Measurements from ENCODE around the gene ATP6V0B. TPM values are rescaled to one million over a fixed set of nuclear protein-coding genes. Genes with fewer than 3 reads are reported as not detected.

The ATP6V0B gene
- polyA plus RNA-seq, 2 of the 4 experiments (the other 2 are of a cell fraction): 97.0 to 101 TPM

- Histone ChIP-seq H3K4me2 (no peak overlapping the region), H3K27ac (no peak overlapping the region), H3K4me3 (no peak overlapping the region), H3K4me1 (0 out of 3 replicates have a peak, but pooled peaks cover 3% of the 10 kb centered on the region), H3K9me3 (no peaks in the 10 kb centered on the region)
- 85% methylated on average over 5 of the region's 5 CpGs for WGBS (ENCODE audit: missing lambda C conversion rate)
- ChIA-PET CTCF (interaction anchor here (1.1 to 25.3 kb wide), 4 partner anchors 12 to 34 kb away, joined by 4 to 412 read pairs (median 32); no protein-coding TSS in a partner anchor), POLR2A (no interaction called here)
- ATAC-seq (no peak), FAIRE-seq (no peak), DNase-seq (ENCODE audit: low read depth in 1 of 2, low spot score in 1 of 2) (no peak)
- no peak for TF ChIP-seq RARB (CRISPR knock-in tag; IDR thresholded peaks at IDR 0.05)
- no peak for TF ChIP-seq ZNF302 (CRISPR knock-in tag; IDR thresholded peaks at IDR 0.05)
- TF ChIP-seq BHLHE40 (IDR thresholded peaks at IDR 0.05; ENCODE audit: low read depth, low read length): no peak
- TF ChIP-seq E2F6 (IDR thresholded peaks at IDR 0.05; ENCODE audit: borderline replicate concordance, low read depth): no peak
- TF ChIP-seq HMGXB4 (CRISPR knock-in tag; IDR thresholded peaks at IDR 0.05; ENCODE audit: borderline replicate concordance): no peak
- TF ChIP-seq JUNB (IDR thresholded peaks at IDR 0.05): no peak
- no peak for TF ChIP-seq MAX (IDR thresholded peaks at IDR 0.05)
- no peak for TF ChIP-seq CBX2 (IDR thresholded peaks at IDR 0.05; ENCODE audit: borderline replicate concordance, low read depth)
- no peak for TF ChIP-seq KDM5A (IDR thresholded peaks at IDR 0.05)
- TF ChIP-seq CBX8 (IDR thresholded peaks at IDR 0.05): no peak
- TF ChIP-seq TP53 (CRISPR knock-in tag; IDR thresholded peaks at IDR 0.05): no peak
- no peak for TF ChIP-seq EHMT2 (IDR thresholded peaks at IDR 0.05; ENCODE audit: low read depth)
- TF ChIP-seq KDM1A (IDR thresholded peaks at IDR 0.05; ENCODE audit: low read depth): no peak
These were observed 39.2 kb downstream of the ATP6V0B start for GRCh38 chr1:44013949-44014348.

GRCh38 chr1:44014365-44015104, 39.8 kb downstream of the ATP6V0B start:
- no peak overlapping the region for H3K4me3 ChIP-seq
- ATAC-seq: no peak
- WGBS (ENCODE audit: missing lambda C conversion rate): 56% methylated on average over 5 of the region's 8 CpGs
- DNase-seq (ENCODE audit: low read depth in 1 of 2, low spot score in 1 of 2): no peak
- no peak overlapping the region for H3K27ac ChIP-seq
- POLR2A ChIA-PET: no interaction called here
- TF ChIP-seq ATOH8 (CRISPR knock-in tag; IDR thresholded peaks at IDR 0.05; ENCODE audit: low read depth): no peak
- no peak for TF ChIP-seq JUNB (IDR thresholded peaks at IDR 0.05)
- TF ChIP-seq NR3C1 (IDR thresholded peaks at IDR 0.05): no peak
- no peak for TF ChIP-seq ESRRA (IDR thresholded peaks at IDR 0.05; ENCODE audit: borderline replicate concordance, low read length)
- TF ChIP-seq RAD21 (conservative IDR thresholded peaks at IDR 0.05 in 1 of 2, IDR thresholded peaks at IDR 0.05 in 1 of 2): no peak
- TF ChIP-seq FOSB (CRISPR knock-in tag; IDR thresholded peaks at IDR 0.05): no peak
- no peak for FAIRE-seq
- H3K4me1 ChIP-seq: 0 out of 3 replicates have a peak, but pooled peaks cover 3% of the 10 kb centered on the region
- H3K9me3 ChIP-seq: no peaks in the 10 kb centered on the region
- CTCF ChIA-PET: interaction anchor here (1.1 to 25.3 kb wide), 4 partner anchors 12 to 33 kb away, joined by 4 to 412 read pairs (median 32); no protein-coding TSS in a partner anchor
- H3K4me2 ChIP-seq: no peak overlapping the region

- Histone ChIP-seq H3K4me1 (no peaks in the 10 kb centered on the region), H3K4me2 (no peak overlapping the region), H3K9me3 (no peaks in the 10 kb centered on the region), H3K27ac (no peak overlapping the region), H3K4me3 (no peak overlapping the region)
- DNase-seq (ENCODE audit: low read depth in 1 of 2, low spot score in 1 of 2) (no peak), FAIRE-seq (no peak), ATAC-seq (no peak)
- ChIA-PET POLR2A (no interaction called here), CTCF (interaction anchor here (1.1 to 25.3 kb wide), 4 partner anchors 13 to 33 kb away, joined by 4 to 412 read pairs (median 32); no protein-coding TSS in a partner anchor)
- TF ChIP-seq BHLHE40 (IDR thresholded peaks at IDR 0.05; ENCODE audit: low read depth, low read length): no peak
- no peak for TF ChIP-seq POLR2A (IDR thresholded peaks at IDR 0.05; ENCODE audit: low read length)
- no peak for TF ChIP-seq ESRRA (IDR thresholded peaks at IDR 0.05; ENCODE audit: borderline replicate concordance, low read length)
- no peak for TF ChIP-seq RNF2 (IDR thresholded peaks at IDR 0.05; ENCODE audit: borderline replicate concordance, low read depth)
- TF ChIP-seq MAX (IDR thresholded peaks at IDR 0.05): no peak
- no peak for TF ChIP-seq PBX3 (IDR thresholded peaks at IDR 0.05)
- TF ChIP-seq ZSCAN20 (CRISPR knock-in tag; IDR thresholded peaks at IDR 0.05): no peak
- no peak for TF ChIP-seq HOXB5 (CRISPR knock-in tag; IDR thresholded peaks at IDR 0.05)
- no peak for TF ChIP-seq ZFP36 (IDR thresholded peaks at IDR 0.05; ENCODE audit: borderline replicate concordance, partially characterized antibody)
- WGBS (ENCODE audit: missing lambda C conversion rate): 70% methylated on average over 2 of the region's 3 CpGs
These were observed 40.4 kb downstream of the ATP6V0B start for GRCh38 chr1:44015206-44015605.

Measured in A549 (cell line).